ENCODE results near the gene LYPD6B. TPM values are rescaled to one million over a fixed set of nuclear protein-coding genes. Genes with fewer than 3 reads are reported as not detected.

LYPD6B gene
- total RNA-seq, 2 donors from 2014 or later, result 1.4 TPM; not detected in 1

DNA sequence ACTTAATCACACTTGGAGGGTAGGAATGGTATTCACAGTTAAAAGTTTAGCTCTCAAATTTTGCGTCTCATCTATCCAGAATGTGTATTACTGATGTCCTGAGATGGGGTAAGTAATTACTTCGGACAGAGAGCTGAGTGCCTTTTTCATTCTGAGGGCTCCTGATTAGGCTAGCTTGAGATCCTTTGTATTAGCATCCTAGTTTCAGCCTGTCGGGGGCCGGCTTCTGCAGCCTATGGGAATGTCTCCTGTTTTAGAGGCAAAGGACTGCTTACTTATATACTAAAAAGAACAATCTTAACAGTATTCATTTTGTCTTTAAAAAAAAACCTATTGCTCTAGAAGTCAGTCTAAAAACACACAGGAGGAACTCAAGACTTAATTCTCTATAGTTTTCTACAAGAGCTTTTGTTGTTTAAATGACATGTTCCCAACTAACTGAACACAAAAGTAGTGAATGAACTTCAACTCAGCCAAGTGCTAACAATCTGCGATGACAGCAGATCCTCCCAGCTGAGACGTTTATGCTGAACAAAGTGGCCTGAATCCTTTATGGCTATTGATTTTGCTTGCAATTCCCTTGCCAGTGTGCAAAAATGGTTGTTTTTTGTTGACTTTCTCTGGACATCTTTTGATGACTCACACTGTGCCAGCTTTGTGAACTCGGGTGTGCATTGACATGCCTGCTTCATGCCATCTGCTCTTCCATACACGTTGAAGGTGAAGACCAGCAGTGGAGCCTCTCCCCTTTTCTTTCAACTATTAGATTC lies 118.7 kb downstream of the LYPD6B start:
- no peak overlapping the region for H3K4me3 Mint-ChIP-seq

DNA sequence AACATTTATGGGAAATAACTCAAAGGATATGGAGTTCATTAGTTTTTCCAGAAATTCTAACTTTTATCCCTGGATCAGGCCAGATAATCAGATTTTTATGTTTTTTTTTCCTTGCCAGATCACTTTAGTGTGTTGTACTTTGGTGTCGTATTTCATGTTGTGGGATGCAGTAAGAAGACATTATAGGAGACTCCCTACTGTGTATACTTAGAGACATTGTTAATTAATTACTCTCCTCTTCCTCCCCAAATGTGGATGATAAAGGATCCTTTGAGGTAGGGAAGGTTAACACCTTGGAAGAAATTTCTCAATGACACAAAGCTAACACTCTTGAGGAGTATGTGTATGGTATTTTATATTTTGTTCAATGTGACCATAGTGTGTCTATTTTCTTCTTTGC lies 120.5 kb downstream of the LYPD6B start:
- no peaks in the 10 kb centered on the region for H3K9me3 ChIP-seq (ENCODE audit: control insufficient read depth, low read length, poor library complexity, severe bottlenecking)
- peaks cover 12% of the 10 kb centered on the region for H3K4me1 Mint-ChIP-seq
- no peak for ATAC-seq
- no peak overlapping the region for H3K4me3 Mint-ChIP-seq
- no peak overlapping the region for H3K27ac Mint-ChIP-seq
- no peaks in the 10 kb centered on the region for H3K36me3 Mint-ChIP-seq (ENCODE audit: low read depth)
- no peak for DNase-seq
- peaks cover 26% of the 10 kb centered on the region for H3K27me3 Mint-ChIP-seq

More for the DNA sequence above, 118.7 kb downstream of the LYPD6B start:
- DNase-seq (no peak), ATAC-seq (no peak)
- H3K9me3 ChIP-seq (ENCODE audit: control insufficient read depth, low read length, poor library complexity, severe bottlenecking), result no peaks in the 10 kb centered on the region
- Mint-ChIP-seq H3K27me3 (peaks cover 42% of the 10 kb centered on the region), H3K27ac (no peak overlapping the region), H3K4me1 (peaks cover 15% of the 10 kb centered on the region), H3K36me3 (ENCODE audit: low read depth) (peaks cover 2% of the 10 kb centered on the region)

GRCh38 chr2:149160195-149160594 lies 121.7 kb downstream of the LYPD6B start:
- H3K4me3 Mint-ChIP-seq, result no peak overlapping the region
- H3K27ac Mint-ChIP-seq, result peak overlapping the region; percentile 89
- peaks cover 12% of the 10 kb centered on the region for H3K4me1 Mint-ChIP-seq
- ATAC-seq (no peak), DNase-seq (no peak)
- peaks cover 25% of the 10 kb centered on the region for H3K27me3 Mint-ChIP-seq
- no peaks in the 10 kb centered on the region for H3K36me3 Mint-ChIP-seq (ENCODE audit: low read depth)
- H3K9me3 ChIP-seq (ENCODE audit: control insufficient read depth, low read length, poor library complexity, severe bottlenecking), result no peaks in the 10 kb centered on the region

DNA sequence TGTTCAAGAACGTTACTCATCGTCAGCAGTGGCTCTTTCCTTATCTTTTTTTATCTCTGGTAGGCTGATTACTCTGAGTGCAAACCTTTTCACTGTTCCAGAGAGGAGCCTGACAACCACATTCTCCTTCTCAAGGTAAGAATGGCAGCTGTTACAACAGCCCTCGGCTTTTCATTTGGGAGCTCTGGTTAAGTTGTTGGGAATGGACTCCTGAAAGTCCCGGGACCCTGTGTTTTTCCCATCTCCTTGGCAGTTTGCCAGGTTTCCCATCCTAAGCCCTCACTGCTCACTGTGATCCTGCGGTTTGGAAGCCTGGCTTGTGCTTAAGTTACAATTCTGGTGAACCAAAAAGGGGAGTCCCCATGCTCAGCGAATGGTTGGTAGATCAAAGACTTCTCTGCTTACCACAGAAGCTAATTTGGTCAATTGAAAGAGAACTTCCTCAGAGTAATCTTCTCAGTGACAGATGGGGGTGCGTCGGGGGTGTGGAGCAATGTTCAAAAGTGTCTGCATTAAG lies 122.3 kb downstream of the LYPD6B start:
- DNase-seq (peak in 2 of 3 donors; percentile 11 to 16), ATAC-seq (peak; percentile 98)
- Mint-ChIP-seq H3K4me3 (peak overlapping the region; percentile 52), H3K36me3 (ENCODE audit: low read depth) (no peaks in the 10 kb centered on the region), H3K27me3 (peaks cover 22% of the 10 kb centered on the region), H3K4me1 (peaks cover 12% of the 10 kb centered on the region), H3K27ac (peak overlapping the region; percentile 89)
- no peaks in the 10 kb centered on the region for H3K9me3 ChIP-seq (ENCODE audit: control insufficient read depth, low read length, poor library complexity, severe bottlenecking)

DNA sequence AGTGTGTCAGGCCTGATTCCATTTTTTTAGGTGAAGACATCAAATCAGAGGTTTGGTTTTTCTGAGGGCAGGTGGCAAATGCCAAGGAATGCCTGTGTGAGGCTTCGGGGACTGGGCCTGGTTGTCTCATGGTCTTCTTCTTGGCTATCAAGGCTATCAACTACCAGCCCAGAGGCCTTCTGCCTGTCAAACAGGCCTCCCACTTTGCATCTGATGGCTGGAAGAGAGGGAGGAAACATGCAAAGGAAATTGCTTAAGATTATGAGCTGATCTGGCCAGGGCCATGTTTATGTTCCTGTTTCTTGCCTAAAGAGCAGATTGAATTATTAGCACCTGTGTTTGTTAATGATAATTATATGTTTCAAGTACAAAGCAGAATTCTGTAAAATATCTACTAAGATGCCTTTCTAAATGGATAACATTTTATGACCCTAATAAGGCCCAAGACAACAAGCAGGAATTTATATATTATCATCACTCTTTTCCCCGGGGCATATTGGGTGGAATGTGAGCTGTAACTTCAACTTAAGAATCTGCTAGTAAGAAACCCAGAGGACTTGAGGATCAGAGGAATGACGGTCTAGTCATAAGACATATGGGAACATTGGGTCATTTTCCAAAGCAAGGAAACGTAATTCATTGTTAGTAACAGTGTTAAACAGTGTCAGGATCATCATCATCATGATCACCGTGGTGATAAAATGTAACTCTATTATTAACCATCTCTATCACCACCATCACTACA lies 123.2 kb downstream of the LYPD6B start:
- Mint-ChIP-seq H3K4me3 (no peak overlapping the region), H3K36me3 (ENCODE audit: low read depth) (no peaks in the 10 kb centered on the region), H3K4me1 (peaks cover 12% of the 10 kb centered on the region), H3K27me3 (peaks cover 19% of the 10 kb centered on the region), H3K27ac (no peak overlapping the region)
- ATAC-seq, result no peak
- H3K9me3 ChIP-seq (ENCODE audit: control insufficient read depth, low read length, poor library complexity, severe bottlenecking), result no peaks in the 10 kb centered on the region
- DNase-seq, result no peak

GRCh38 chr2:149164296-149164695 lies 125.8 kb downstream of the LYPD6B start:
- Mint-ChIP-seq H3K4me3 (no peak overlapping the region), H3K27ac (no peak overlapping the region), H3K36me3 (ENCODE audit: low read depth) (no peaks in the 10 kb centered on the region), H3K27me3 (peaks cover 12% of the 10 kb centered on the region), H3K4me1 (peaks cover 20% of the 10 kb centered on the region)
- H3K9me3 ChIP-seq (ENCODE audit: control insufficient read depth, low read length, poor library complexity, severe bottlenecking), result no peaks in the 10 kb centered on the region
- DNase-seq, result no peak
- no peak for ATAC-seq

GRCh38 chr2:149164827-149165226 lies 126.3 kb downstream of the LYPD6B start:
- Mint-ChIP-seq H3K27ac (no peak overlapping the region), H3K27me3 (peaks cover 8% of the 10 kb centered on the region), H3K4me1 (peaks cover 20% of the 10 kb centered on the region), H3K4me3 (no peak overlapping the region), H3K36me3 (ENCODE audit: low read depth) (no peaks in the 10 kb centered on the region)
- no peaks in the 10 kb centered on the region for H3K9me3 ChIP-seq (ENCODE audit: control insufficient read depth, low read length, poor library complexity, severe bottlenecking)
- ATAC-seq, result no peak
- no peak for DNase-seq

DNA sequence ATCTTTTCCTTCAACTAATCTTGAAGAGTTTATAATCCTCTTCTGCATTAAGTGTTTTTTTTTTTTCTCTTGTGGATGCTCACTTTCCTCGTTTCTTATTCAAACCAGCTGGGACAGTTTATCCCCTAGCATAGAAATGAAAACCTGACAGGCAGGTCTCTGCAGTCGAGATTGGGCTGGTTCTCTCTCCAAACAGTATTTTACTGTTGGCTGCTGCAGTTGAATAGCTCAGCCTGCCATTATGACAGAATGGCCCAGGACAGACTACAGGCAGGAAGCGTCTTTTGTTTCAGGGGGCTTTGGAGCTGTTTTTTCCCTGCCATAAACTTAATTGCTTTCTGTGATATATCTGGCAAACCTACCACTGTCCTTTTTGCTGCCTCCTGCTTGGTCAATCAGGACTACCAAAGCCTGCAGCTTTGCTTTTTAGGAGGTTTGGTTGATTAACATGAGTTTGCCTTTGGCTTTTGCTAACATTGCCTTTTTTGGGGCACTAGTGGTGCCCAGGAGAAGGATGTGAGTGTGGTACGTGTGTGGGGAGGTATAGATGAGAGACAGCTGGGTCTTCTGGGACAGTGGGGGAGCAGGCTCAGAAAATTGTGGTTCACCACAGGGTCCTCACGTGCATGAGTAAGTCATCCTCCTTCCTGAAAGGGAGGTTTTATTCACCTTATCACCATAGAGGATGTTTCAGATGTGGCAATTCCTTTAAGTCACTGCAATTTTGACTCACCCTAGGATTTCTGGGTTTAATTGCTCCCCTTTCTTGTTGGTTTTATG lies 128.7 kb downstream of the LYPD6B start:
- no peaks in the 10 kb centered on the region for H3K9me3 ChIP-seq (ENCODE audit: control insufficient read depth, low read length, poor library complexity, severe bottlenecking)
- peak; percentile 94 for ATAC-seq
- H3K27ac Mint-ChIP-seq, result peak overlapping the region; percentile 69
- DNase-seq, result peak in 1 of 3 donors; percentile 23
- no peaks in the 10 kb centered on the region for H3K27me3 Mint-ChIP-seq
- no peak overlapping the region for H3K4me3 Mint-ChIP-seq
- H3K4me1 Mint-ChIP-seq, result peaks cover 8% of the 10 kb centered on the region
- no peaks in the 10 kb centered on the region for H3K36me3 Mint-ChIP-seq (ENCODE audit: low read depth)

- peaks cover 8% of the 10 kb centered on the region for H3K4me1 Mint-ChIP-seq
Measured at GRCh38 chr2:149167941-149168340, 129.4 kb downstream of the LYPD6B start.

DNA sequence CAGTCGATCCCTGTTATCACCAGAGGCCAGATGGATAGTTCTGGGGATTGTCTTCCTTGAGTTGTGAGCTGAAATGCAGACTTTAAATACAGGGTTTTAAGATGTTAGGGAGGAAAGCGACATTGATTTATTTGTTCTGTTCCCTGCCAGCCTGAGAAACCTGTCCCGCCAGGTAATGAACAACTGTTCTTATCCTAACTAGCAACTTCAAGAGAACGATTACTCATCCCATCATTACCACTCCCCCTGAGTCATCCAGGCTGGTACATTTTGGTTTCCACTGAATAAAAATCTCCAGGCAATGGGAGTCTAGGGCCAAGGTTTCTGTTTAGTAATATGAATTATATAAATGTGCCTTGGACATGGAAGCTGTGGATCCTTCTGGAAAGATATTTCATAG lies 131.2 kb downstream of the LYPD6B start:
- no peaks in the 10 kb centered on the region for H3K27me3 Mint-ChIP-seq
- H3K4me1 Mint-ChIP-seq, result peaks cover 8% of the 10 kb centered on the region
- H3K27ac Mint-ChIP-seq, result no peak overlapping the region
- H3K9me3 ChIP-seq (ENCODE audit: control insufficient read depth, low read length, poor library complexity, severe bottlenecking), result no peaks in the 10 kb centered on the region
- H3K36me3 Mint-ChIP-seq (ENCODE audit: low read depth), result no peaks in the 10 kb centered on the region
- no peak overlapping the region for H3K4me3 Mint-ChIP-seq
- no peak for DNase-seq
- no peak for ATAC-seq

More at GRCh38 chr2:149167941-149168340, 129.4 kb downstream of the LYPD6B start:
- H3K4me3 Mint-ChIP-seq, result no peak overlapping the region
- H3K27me3 Mint-ChIP-seq, result no peaks in the 10 kb centered on the region
- peak overlapping the region; percentile 69 for H3K27ac Mint-ChIP-seq
- ATAC-seq (no peak), DNase-seq (no peak)
- no peaks in the 10 kb centered on the region for H3K36me3 Mint-ChIP-seq (ENCODE audit: low read depth)
- no peaks in the 10 kb centered on the region for H3K9me3 ChIP-seq (ENCODE audit: control insufficient read depth, low read length, poor library complexity, severe bottlenecking)

GRCh38 chr2:149170156-149170555 lies 131.7 kb downstream of the LYPD6B start:
- no peak for ATAC-seq
- H3K4me3 Mint-ChIP-seq, result no peak overlapping the region
- H3K36me3 Mint-ChIP-seq (ENCODE audit: low read depth), result no peaks in the 10 kb centered on the region
- H3K27ac Mint-ChIP-seq, result no peak overlapping the region
- H3K27me3 Mint-ChIP-seq, result no peaks in the 10 kb centered on the region
- no peaks in the 10 kb centered on the region for H3K9me3 ChIP-seq (ENCODE audit: control insufficient read depth, low read length, poor library complexity, severe bottlenecking)
- peaks cover 8% of the 10 kb centered on the region for H3K4me1 Mint-ChIP-seq
- DNase-seq, result no peak

DNA sequence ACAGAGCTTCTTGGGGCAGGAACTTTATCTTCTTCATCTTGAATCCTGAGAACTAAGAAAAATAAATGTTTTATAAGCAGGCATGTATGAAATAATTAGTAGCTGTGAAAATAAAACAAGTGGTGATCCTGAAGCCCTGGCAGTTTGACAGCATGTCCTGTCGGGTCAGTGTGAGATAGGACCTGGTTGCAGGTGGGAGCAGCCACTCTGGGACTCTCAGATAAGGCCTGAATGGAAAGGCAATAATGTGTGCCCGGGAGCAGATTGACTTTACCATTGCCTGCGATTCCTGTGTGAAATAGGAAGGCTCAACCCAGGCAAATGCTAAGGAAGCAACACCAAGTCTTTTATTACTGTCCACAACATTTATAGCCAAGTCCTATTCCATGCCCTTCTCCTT lies 132.4 kb downstream of the LYPD6B start:
- Mint-ChIP-seq H3K4me3 (no peak overlapping the region), H3K27me3 (no peaks in the 10 kb centered on the region), H3K36me3 (ENCODE audit: low read depth) (no peaks in the 10 kb centered on the region), H3K4me1 (peaks cover 8% of the 10 kb centered on the region), H3K27ac (no peak overlapping the region)
- DNase-seq, result no peak
- no peaks in the 10 kb centered on the region for H3K9me3 ChIP-seq (ENCODE audit: control insufficient read depth, low read length, poor library complexity, severe bottlenecking)
- ATAC-seq, result no peak

- ATAC-seq (no peak), DNase-seq (no peak)
- H3K27ac Mint-ChIP-seq, result no peak overlapping the region
- no peaks in the 10 kb centered on the region for H3K36me3 Mint-ChIP-seq (ENCODE audit: low read depth)
- no peak overlapping the region for H3K4me3 Mint-ChIP-seq
- H3K27me3 Mint-ChIP-seq, result peaks cover under 1% of the 10 kb centered on the region
- no peaks in the 10 kb centered on the region for H3K4me1 Mint-ChIP-seq
- no peaks in the 10 kb centered on the region for H3K9me3 ChIP-seq (ENCODE audit: control insufficient read depth, low read length, poor library complexity, severe bottlenecking)
Measured at GRCh38 chr2:149173220-149173619, 134.7 kb downstream of the LYPD6B start.

Measured in T-helper 17 cell (primary cell).